Fibroblast of peridontal ligament (primary cell): Measurements from ENCODE around the gene PNPLA1.
A peak's percentile ranks its signal among the peaks of the same experiment; 100 is the strongest.
"Not testable (repeated sequence)": the region's sequence is repeated elsewhere in the genome, so short reads cannot be mapped to it uniquely, and the experiment has no call there.

Experiments used
- DNase-seq: peaks from one replicate; pipeline ENCODE4 v3.0.0-alpha.2; 2010; ENCODE audit errors: extremely low read depth

Gene PNPLA1

GRCh38 chr6:36334832-36335459 lies 65.1 kb downstream of the PNPLA1 start:
- DNase-seq, result no peak

GRCh38 chr6:36335465-36336207 lies 65.8 kb downstream of the PNPLA1 start:
- DNase-seq, result no peak

- no peak for DNase-seq
Measured at GRCh38 chr6:36336208-36336710, 66.4 kb downstream of the PNPLA1 start.

GRCh38 chr6:36336779-36337241 lies 67.0 kb downstream of the PNPLA1 start, which contains the start of gene BNIP5:
Gene BNIP5, minus strand, starts transcription at chr6:36336888. Its CDS starts 6,198 bp downstream, at chr6:36330690.
- DNase-seq, result no peak

- DNase-seq, result no peak
Measured at GRCh38 chr6:36337814-36338213, 68.0 kb downstream of the PNPLA1 start.

GRCh38 chr6:36338223-36338622 lies 68.4 kb downstream of the PNPLA1 start:
- not testable (repeated sequence) for DNase-seq

GRCh38 chr6:36339146-36339545 lies 69.3 kb downstream of the PNPLA1 start:
- DNase-seq, result no peak

GRCh38 chr6:36340306-36340617 lies 70.4 kb downstream of the PNPLA1 start:
- no peak for DNase-seq

- DNase-seq, result peak; percentile 64
Measured at GRCh38 chr6:36340618-36341454, 71.0 kb downstream of the PNPLA1 start.

- no peak for DNase-seq
Measured at GRCh38 chr6:36343109-36343680, 73.3 kb downstream of the PNPLA1 start.

- DNase-seq, result no peak
Measured at GRCh38 chr6:36345681-36346466, 76.0 kb downstream of the PNPLA1 start.

GRCh38 chr6:36346486-36347273 lies 76.8 kb downstream of the PNPLA1 start:
- DNase-seq, result no peak

GRCh38 chr6:36347621-36348020 lies 77.8 kb downstream of the PNPLA1 start:
- DNase-seq, result no peak

- DNase-seq, result no peak
Measured at GRCh38 chr6:36349240-36349639, 79.4 kb downstream of the PNPLA1 start.

- DNase-seq, result no peak
Measured at GRCh38 chr6:36350082-36350481, 80.2 kb downstream of the PNPLA1 start.

- peak; percentile 78 for DNase-seq
Measured at GRCh38 chr6:36350681-36351571, 81.1 kb downstream of the PNPLA1 start.

- no peak for DNase-seq
Measured at GRCh38 chr6:36352477-36353157, 82.8 kb downstream of the PNPLA1 start.

- DNase-seq, result no peak
Measured at GRCh38 chr6:36353411-36353915, 83.6 kb downstream of the PNPLA1 start.
